Measurements from ENCODE around the gene RGS1. TPM values are rescaled to one million over a fixed set of nuclear protein-coding genes. Genes with fewer than 3 reads are reported as not detected.

Gene RGS1
- total RNA-seq, 1 experiment from 2014 or later, result not detected

DNA sequence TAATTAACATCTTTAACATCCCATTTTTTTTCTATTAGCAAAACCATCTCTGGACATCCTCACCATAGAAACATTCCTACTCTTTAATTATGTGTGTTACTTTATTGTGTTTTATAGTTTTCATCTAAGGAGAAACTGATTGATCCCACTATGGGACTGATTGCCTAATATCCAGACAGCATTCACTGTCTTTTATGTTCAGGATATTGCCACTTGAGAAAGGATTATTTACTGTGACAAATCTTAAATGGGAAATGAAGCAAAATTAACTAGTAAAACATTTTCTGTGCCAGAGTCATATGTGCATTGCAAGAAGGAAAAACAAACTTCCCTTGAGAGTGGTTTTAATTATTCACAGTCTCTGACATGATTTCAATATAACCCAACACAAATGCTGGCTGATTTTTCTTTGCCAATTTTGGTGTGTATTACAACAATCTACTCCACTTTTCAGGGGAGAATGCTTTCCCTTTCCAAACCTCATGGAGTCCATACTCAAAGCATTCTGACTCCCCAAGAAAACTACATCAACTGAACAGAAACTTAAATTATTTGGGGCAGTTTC lies 44.6 kb downstream of the RGS1 start:
- no peak for DNase-seq (ENCODE audit: low read depth, low spot score)
- H3K79me2 ChIP-seq (ENCODE audit: insufficient read depth, low read length), result no peaks in the 10 kb centered on the region
- H4K20me1 ChIP-seq (ENCODE audit: insufficient read depth), result no peaks in the 10 kb centered on the region
- no peaks in the 10 kb centered on the region for H3K36me3 ChIP-seq (ENCODE audit: control insufficient read depth in 1 of 2, insufficient read depth in 2 of 2, low read length in 2 of 2)
- H3K4me2 ChIP-seq (ENCODE audit: low read length), result no peak overlapping the region
- CTCF ChIA-PET, result no interaction called here
- TF ChIP-seq SRF (IDR thresholded peaks at IDR 0.05; ENCODE audit: low read depth), result no peak
- TF ChIP-seq RAD21 (IDR thresholded peaks at IDR 0.05; ENCODE audit: low read depth), result no peak
- no peak for TF ChIP-seq EZH2 (IDR thresholded peaks at IDR 0.05)
- no peak for TF ChIP-seq JUND (IDR thresholded peaks at IDR 0.05)
- TF ChIP-seq FOSL1 (IDR thresholded peaks at IDR 0.05; ENCODE audit: low read depth), result no peak
- no peak for ATAC-seq
- no peaks in the 10 kb centered on the region for H3K9me3 ChIP-seq (ENCODE audit: control insufficient read depth in 1 of 2, insufficient read depth in 1 of 2, low read depth in 1 of 2, low read length in 2 of 2)
- H3K27ac ChIP-seq (ENCODE audit: low read depth, low read length), result no peak overlapping the region
- no peaks in the 10 kb centered on the region; the same call in 1 of the 2 replicates for H3K9me2 ChIP-seq (ENCODE audit: insufficient read depth)
- no peaks in the 10 kb centered on the region for H3K4me1 ChIP-seq (ENCODE audit: control insufficient read depth in 1 of 2, insufficient read depth in 2 of 2, low read length in 2 of 2)
- RAD21 ChIA-PET (ENCODE audit: low non-redundant PET in 1 of 2, low total read pairs in 2 of 2, uncharacterized antibody in 2 of 2, unreplicated experiment in 2 of 2), result no interaction called here
- no peak overlapping the region for H3K9ac ChIP-seq (ENCODE audit: low read length)
- H3K27me3 ChIP-seq (ENCODE audit: insufficient read depth, low read length), result no peaks in the 10 kb centered on the region
- no peak overlapping the region for H3K4me3 ChIP-seq (replicated peaks in 1 of 2; ENCODE audit: low read depth in 1 of 2, low read length in 2 of 2)
- intact Hi-C loops (cut with micrococcal nuclease), result no loop called here
- no peak overlapping the region for H2AFZ ChIP-seq (ENCODE audit: low read depth, low read length, poor library complexity, severe bottlenecking)
- POLR2A ChIA-PET, result no interaction called here
- BruUV-seq (replicated peaks), result no TSS peak

DNA sequence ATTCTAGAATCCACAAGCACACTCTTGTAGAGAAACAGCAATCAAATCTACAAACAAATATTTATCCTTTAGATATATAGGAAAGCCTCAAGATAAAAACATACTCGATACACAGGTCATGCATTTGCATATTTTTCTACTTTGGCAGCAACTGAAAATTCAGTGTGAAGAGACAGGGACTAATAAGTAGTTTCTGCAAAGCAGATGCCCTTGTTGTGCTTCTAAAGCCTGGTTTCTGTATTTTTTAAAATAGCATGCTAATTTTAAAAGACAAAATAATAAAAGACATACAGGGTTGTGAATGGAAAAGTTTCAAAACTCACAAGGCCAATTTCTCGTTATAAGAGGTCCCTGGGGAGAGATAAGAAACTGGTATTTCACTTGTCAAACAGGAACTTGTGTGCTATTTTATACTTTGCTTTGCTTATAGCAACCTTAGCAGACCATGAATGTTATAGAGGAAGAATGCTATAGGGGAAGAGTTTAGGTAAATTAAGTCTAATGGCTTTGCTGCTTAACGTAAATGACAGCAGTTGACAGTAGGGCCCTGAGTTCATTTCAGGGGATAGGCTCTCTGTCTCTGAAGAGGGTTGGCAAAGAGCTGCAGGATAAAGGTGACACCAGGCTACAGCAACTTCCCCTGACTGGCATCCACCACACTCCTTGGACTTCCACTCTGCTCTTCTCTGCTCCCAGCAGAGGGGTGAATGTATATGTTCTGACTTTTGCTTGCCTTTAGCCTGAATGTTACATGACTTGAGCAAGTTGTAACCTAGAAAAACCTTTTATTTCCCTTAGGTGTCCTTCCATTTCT lies 51.0 kb downstream of the RGS1 start:
- Histone ChIP-seq H3K9me2 (ENCODE audit: insufficient read depth) (no peaks in the 10 kb centered on the region), H3K27ac (ENCODE audit: low read depth, low read length) (no peak overlapping the region), H3K36me3 (ENCODE audit: control insufficient read depth in 1 of 2, insufficient read depth in 2 of 2, low read length in 2 of 2) (no peaks in the 10 kb centered on the region), H3K27me3 (ENCODE audit: insufficient read depth, low read length) (no peaks in the 10 kb centered on the region), H3K4me1 (ENCODE audit: control insufficient read depth in 1 of 2, insufficient read depth in 2 of 2, low read length in 2 of 2) (no peaks in the 10 kb centered on the region), H3K4me3 (replicated peaks in 1 of 2; ENCODE audit: low read depth in 1 of 2, low read length in 2 of 2) (no peak overlapping the region), H3K4me2 (ENCODE audit: low read length) (no peak overlapping the region), H3K79me2 (ENCODE audit: insufficient read depth, low read length) (no peaks in the 10 kb centered on the region), H3K9ac (ENCODE audit: low read length) (no peak overlapping the region), H2AFZ (ENCODE audit: low read depth, low read length, poor library complexity, severe bottlenecking) (no peak overlapping the region), H4K20me1 (ENCODE audit: insufficient read depth) (no peaks in the 10 kb centered on the region), H3K9me3 (ENCODE audit: control insufficient read depth in 1 of 2, insufficient read depth in 1 of 2, low read depth in 1 of 2, low read length in 2 of 2) (no peaks in the 10 kb centered on the region)
- ChIA-PET CTCF (no interaction called here), POLR2A (no interaction called here), RAD21 (ENCODE audit: low non-redundant PET in 1 of 2, low total read pairs in 2 of 2, uncharacterized antibody in 2 of 2, unreplicated experiment in 2 of 2) (no interaction called here)
- TF ChIP-seq TCF7L2 (IDR thresholded peaks at IDR 0.05; ENCODE audit: borderline replicate concordance, extremely low read depth, insufficient read depth, insufficient read length) (no peak), CBX3 (IDR thresholded peaks at IDR 0.05; ENCODE audit: low read depth) (no peak), POLR2A (IDR thresholded peaks at IDR 0.05; ENCODE audit: borderline replicate concordance, extremely low read depth, insufficient read depth, insufficient read length) (no peak), EGR1 (IDR thresholded peaks at IDR 0.05; ENCODE audit: low read depth) (no peak), SP1 (IDR thresholded peaks at IDR 0.05; ENCODE audit: low read depth) (no peak)
- TF ChIP-seq, protein P1, sequence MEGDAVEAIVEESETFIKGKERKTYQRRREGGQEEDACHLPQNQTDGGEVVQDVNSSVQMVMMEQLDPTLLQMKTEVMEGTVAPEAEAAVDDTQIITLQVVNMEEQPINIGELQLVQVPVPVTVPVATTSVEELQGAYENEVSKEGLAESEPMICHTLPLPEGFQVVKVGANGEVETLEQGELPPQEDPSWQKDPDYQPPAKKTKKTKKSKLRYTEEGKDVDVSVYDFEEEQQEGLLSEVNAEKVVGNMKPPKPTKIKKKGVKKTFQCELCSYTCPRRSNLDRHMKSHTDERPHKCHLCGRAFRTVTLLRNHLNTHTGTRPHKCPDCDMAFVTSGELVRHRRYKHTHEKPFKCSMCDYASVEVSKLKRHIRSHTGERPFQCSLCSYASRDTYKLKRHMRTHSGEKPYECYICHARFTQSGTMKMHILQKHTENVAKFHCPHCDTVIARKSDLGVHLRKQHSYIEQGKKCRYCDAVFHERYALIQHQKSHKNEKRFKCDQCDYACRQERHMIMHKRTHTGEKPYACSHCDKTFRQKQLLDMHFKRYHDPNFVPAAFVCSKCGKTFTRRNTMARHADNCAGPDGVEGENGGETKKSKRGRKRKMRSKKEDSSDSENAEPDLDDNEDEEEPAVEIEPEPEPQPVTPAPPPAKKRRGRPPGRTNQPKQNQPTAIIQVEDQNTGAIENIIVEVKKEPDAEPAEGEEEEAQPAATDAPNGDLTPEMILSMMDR (IDR thresholded peaks at IDR 0.05 in 2 of 3, conservative IDR thresholded peaks at IDR 0.05 in 1 of 3; ENCODE audit: borderline replicate concordance in 1 of 3, insufficient read depth in 1 of 3, low read depth in 2 of 3, low read length in 2 of 3), result no peak
- ATAC-seq, result no peak
- intact Hi-C loops (cut with micrococcal nuclease), result no loop called here
- BruUV-seq (replicated peaks), result no TSS peak
- no peak for DNase-seq (ENCODE audit: low read depth, low spot score)

Measured in HCT116 (cell line).